Right lobe of liver (tissue), 6 donors: ENCODE data around the gene GAPDH. TPM values are rescaled to one million over a fixed set of nuclear protein-coding genes. Genes with fewer than 3 reads are reported as not detected.

Source experiments
- ATAC-seq, 4 donors: fragments of 200-7000 bp; cut with Tn5 transposase; one replicate each; pipeline ENCODE4 v1.9.1; 2020; ENCODE audit warnings: mild to moderate bottlenecking in 4 of 4, moderate library complexity in 4 of 4
- DNase-seq, 3 donors: peaks; one replicate each; pipeline ENCODE4 v3.0.0-alpha.2; 2020
- H3K27ac ChIP-seq, 3 donors: fragments of 200-600 bp; one replicate each; pipeline ENCODE4 v1.8.0; 2022
- H3K27me3 ChIP-seq, 2 donors: fragments of 200-600 bp; one replicate each; pipeline ENCODE4 v1.8.0; 2022
- H3K36me3 ChIP-seq, 4 donors: fragments of 200-600 bp; sonication (generic) in 1 of 4; one replicate each; pipeline versions ENCODE4 v1.5.1 to v1.8.0; 2017 to 2022; ENCODE audit warnings: control low read depth in 1 of 4
- H3K4me1 ChIP-seq, 4 donors: fragments of 200-600 bp; sonication (generic) in 1 of 4; one replicate each; pipeline versions ENCODE4 v1.5.1 to v1.8.0; 2017 to 2022; ENCODE audit warnings: control low read depth in 1 of 4
- H3K4me3 ChIP-seq, 3 donors: fragments of 200-600 bp; one replicate each; pipeline ENCODE4 v1.8.0; 2022
- H3K9me3 ChIP-seq, 4 donors: fragments of 200-600 bp; sonication (generic) in 1 of 4; one replicate each; pipeline versions ENCODE4 v1.5.1 to v1.8.0; 2017 to 2022; ENCODE audit warnings: control low read depth in 1 of 4
- POLR2A ChIP-seq: fragments of 450-650 bp; IDR thresholded peaks from one replicate; pipeline ENCODE4 v1.6.1; 2017; ENCODE audit warnings: antibody characterized with exemption, mild to moderate bottlenecking
- WGBS: methylation state at CpG from one replicate; pipeline ENCODE4 v1.1.6; 2018; ENCODE audit warnings: low coverage, low lambda C conversion rate; ENCODE audit not compliant: insufficient coverage; ENCODE audit errors: missing lambda C conversion rate; 5-methylcytosine and 5-hydroxymethylcytosine counted together
- intact Hi-C, 2 donors: fragments of 100-400 bp; cut with DNase I; formaldehyde crosslinking; loops; one replicate each; pipeline versions ENCODE4 v1.11.2 to v1.14.1; 2022
- total RNA-seq, 6 experiments: library from RNA; depleted of rRNA in 2 of 6; stranded (reverse); fragments of >200 nt in 2 of 6; fragmentation: NEBNext Ultra II Directional in 3 of 6; extraction: Animal tissue kit (Norgen Biotek cat#: 25700) in 3 of 6; gene quantifications; one replicate each; pipeline versions ENCODE4 v1.1.0 to v1.2.4, GENCODE V29; 2016 to 2023
- TF ChIP-seq, protein P1 (sequence below), 4 donors: fragments of 200-600 bp in 3 of 4; fragments of 450-650 bp in 1 of 4; IDR thresholded peaks; one replicate each; pipeline versions ENCODE4 v1.5.1 to v1.8.0; 2016 to 2022; ENCODE audit warnings: antibody characterized with exemption in 4 of 4, mild to moderate bottlenecking in 2 of 4
- donor health status: DM: no; HTN: yes; CAD: no.
- donor health status: DM: no; HTN: no; CAD: no.
- donor health status: DM: no; HTN: no; CAD: no.
- donor health status: DM: no; HTN: yes; CAD: no.
- donor health status: DM: no; HTN: yes; CAD: no.

GAPDH gene
- total RNA-seq, 6 experiments from 2014 or later: 788 to 3,247 (median 1,580) TPM

DNA sequence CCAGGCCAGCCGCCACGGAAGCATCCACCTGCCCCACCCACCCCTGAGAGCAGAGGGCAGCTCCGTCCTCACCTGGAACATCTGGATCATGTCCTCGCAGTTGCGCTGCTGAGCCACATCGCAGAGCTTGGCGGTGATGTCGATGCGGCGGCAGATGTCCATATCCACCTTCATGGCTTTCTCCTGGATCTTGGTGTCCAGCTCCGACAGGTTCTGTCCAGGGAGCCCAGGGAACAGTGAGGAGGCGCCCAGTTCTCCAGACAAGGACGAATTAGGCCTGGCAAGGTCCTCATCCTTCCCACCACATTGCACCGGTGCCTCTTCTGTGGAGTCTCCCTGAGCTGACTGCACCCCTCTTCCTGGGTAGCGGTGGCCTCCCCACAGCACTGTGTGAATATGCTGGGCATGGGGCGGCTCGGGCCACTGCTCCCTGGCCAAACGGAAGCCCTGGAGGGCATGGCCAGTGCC is 15.4 kb downstream of the GAPDH start:
- peaks cover 0 to 23% (median 11%) of the 10 kb centered on the region in 4 donors for H3K4me1 ChIP-seq
- H3K36me3 ChIP-seq: peaks cover 0 to 40% (median 7%) of the 10 kb centered on the region in 4 donors
- no peaks in the 10 kb centered on the region for H3K9me3 ChIP-seq
- intact Hi-C loops: loop anchor here in 1 of 2 donors (10.0 kb wide), 1 partner anchor 125 kb away; no protein-coding TSS in a partner anchor
- DNase-seq (peak in 1 of 3 donors; percentile 52), ATAC-seq (no peak)
- H3K27ac ChIP-seq: peak overlapping the region in 1 of 3 donors; percentile 13
- TF ChIP-seq POLR2A: no peak
- TF ChIP-seq, protein P1, sequence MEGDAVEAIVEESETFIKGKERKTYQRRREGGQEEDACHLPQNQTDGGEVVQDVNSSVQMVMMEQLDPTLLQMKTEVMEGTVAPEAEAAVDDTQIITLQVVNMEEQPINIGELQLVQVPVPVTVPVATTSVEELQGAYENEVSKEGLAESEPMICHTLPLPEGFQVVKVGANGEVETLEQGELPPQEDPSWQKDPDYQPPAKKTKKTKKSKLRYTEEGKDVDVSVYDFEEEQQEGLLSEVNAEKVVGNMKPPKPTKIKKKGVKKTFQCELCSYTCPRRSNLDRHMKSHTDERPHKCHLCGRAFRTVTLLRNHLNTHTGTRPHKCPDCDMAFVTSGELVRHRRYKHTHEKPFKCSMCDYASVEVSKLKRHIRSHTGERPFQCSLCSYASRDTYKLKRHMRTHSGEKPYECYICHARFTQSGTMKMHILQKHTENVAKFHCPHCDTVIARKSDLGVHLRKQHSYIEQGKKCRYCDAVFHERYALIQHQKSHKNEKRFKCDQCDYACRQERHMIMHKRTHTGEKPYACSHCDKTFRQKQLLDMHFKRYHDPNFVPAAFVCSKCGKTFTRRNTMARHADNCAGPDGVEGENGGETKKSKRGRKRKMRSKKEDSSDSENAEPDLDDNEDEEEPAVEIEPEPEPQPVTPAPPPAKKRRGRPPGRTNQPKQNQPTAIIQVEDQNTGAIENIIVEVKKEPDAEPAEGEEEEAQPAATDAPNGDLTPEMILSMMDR (IDR thresholded peaks at IDR 0.05): no peak
- no peak overlapping the region for H3K4me3 ChIP-seq
- no peaks in the 10 kb centered on the region for H3K27me3 ChIP-seq
- WGBS: no CpG with 5 or more reads among the region's 18 CpGs

DNA sequence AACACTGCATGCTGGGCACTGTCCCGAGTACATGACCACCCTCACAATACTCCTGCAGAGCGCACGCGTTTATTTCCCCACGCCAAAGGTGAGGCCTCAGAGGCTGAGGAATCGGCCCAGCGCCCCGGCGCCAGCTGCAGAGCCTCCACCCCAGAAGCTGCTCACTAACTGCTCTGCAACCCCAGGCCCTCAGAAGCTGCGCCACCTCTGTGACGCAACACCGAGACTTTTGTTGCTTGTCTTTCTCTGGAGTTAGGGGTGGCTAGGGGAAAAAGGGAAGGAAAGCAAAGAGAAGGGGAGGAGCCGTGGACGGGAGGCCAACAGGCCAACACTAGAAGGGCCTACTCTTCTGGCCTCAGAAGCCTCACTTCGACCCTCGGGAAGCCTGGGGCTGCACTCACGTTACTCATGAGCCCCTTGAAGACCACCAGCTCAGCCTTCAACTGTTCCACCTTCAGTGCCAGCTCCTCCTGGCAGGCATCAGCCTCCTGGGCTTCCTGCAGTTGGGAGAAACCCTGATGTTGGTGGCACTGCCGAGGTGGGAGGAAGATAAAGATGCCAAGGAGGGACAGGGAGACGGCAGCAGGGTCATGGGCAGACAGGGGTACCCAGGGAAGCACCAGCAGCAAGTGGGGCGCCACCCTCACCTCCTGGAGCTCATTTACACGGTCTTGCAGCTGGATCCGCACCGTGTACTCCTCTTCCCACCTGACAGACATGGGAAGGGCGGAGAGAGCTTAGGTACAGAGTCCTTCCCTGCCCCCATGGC is 16.2 kb downstream of the GAPDH start:
- ATAC-seq (peak; percentile 4 to 38 (median 6)), DNase-seq (peak in 1 of 3 donors; percentile 67)
- H3K27ac ChIP-seq: peak overlapping the region; percentile 44 to 74 (median 51)
- H3K27me3 ChIP-seq: no peaks in the 10 kb centered on the region
- H3K9me3 ChIP-seq: no peaks in the 10 kb centered on the region
- no peak for TF ChIP-seq POLR2A
- TF ChIP-seq, protein P1 (IDR thresholded peaks at IDR 0.05): no peak
- H3K4me3 ChIP-seq: no peak overlapping the region
- intact Hi-C loops: no loop called here
- H3K4me1 ChIP-seq: peaks cover 0 to 25% (median 12%) of the 10 kb centered on the region in 4 donors
- 59% methylated on average over 10 of the region's 24 CpGs for WGBS
- peaks cover 0 to 40% (median 7%) of the 10 kb centered on the region in 4 donors for H3K36me3 ChIP-seq

DNA sequence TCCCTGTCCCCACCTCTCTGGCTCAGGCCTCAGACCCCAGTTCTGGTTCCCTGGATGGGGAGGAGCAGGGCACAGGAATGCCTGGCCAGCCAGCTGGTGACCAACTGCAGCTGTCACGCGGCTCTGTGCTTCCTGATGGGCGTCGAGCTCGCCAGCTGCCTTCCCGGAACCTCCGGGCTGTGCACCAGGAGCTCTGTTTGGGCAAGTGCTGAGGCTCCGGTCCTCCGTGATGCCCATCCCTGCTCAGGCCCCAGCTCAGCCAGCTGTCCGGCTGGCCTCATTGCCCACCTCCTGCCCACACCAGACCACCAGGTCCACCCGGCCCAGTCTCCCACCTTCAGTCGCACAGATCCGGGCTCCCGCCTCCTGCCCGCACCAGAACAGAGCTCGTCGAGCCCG is 16.7 kb downstream of the GAPDH start:
- TF ChIP-seq POLR2A: no peak
- TF ChIP-seq, protein P1 (IDR thresholded peaks at IDR 0.05): no peak
- Histone ChIP-seq H3K36me3 (peaks cover 0 to 35% (median 7%) of the 10 kb centered on the region in 4 donors), H3K27ac (peak overlapping the region; percentile 44 to 74 (median 51)), H3K4me3 (no peak overlapping the region), H3K4me1 (peaks cover 0 to 25% (median 12%) of the 10 kb centered on the region in 4 donors), H3K9me3 (no peaks in the 10 kb centered on the region), H3K27me3 (no peaks in the 10 kb centered on the region)
- DNase-seq (peak in 2 of 3 donors; percentile 49 to 64), ATAC-seq (no peak)
- 89% methylated on average over 7 of the region's 18 CpGs for WGBS
- intact Hi-C loops: no loop called here

DNA sequence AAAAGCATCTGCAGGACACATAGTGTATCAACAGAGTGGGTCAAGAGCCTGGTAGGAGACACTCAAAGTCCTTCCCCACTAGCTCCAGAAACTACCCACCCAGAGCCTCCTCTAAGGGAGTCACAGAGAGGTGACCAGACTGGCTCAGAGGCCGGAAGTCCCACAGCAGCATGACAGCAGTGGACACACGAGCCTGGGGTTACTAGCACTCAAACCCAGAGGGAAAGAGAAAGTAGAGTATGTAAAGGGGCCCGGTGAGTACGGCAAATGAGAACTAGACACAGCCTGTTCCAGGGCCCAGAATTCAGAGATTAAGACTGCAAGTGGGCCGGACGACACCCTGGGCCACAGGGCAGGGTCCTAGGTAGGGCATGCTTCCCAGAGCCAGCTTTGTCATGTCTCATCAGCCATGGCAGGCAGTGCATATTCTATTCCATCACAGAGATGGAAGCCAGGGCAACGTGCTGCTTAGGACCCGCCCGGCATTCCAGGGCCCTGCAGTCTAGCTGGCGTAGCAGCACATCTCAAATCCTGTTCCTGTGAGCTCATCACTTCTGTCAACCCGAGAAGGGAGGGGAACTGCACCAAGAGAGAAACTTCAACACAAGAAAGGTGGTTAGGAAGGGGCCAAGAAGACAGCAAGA is 17.3 kb downstream of the GAPDH start:
- Histone ChIP-seq H3K36me3 (peaks cover 0 to 32% (median 7%) of the 10 kb centered on the region in 4 donors), H3K9me3 (no peaks in the 10 kb centered on the region), H3K4me1 (peaks cover 0 to 30% (median 13%) of the 10 kb centered on the region in 4 donors), H3K27ac (peak overlapping the region; percentile 44 to 74 (median 51)), H3K4me3 (no peak overlapping the region), H3K27me3 (no peaks in the 10 kb centered on the region)
- 61% methylated on average over 3 of the region's 11 CpGs for WGBS
- TF ChIP-seq POLR2A: no peak
- TF ChIP-seq, protein P1 (IDR thresholded peaks at IDR 0.05): no peak
- no peak for DNase-seq
- intact Hi-C loops: no loop called here
- ATAC-seq: peak in 3 of 4 donors; percentile 5 to 11 (median 8)
